ENCODE data around the gene RCC1. TPM values are rescaled to one million over a fixed set of nuclear protein-coding genes. Genes with fewer than 3 reads are reported as not detected.
"Not testable (repeated sequence)": the region's sequence is repeated elsewhere in the genome, so short reads cannot be mapped to it uniquely, and the experiment has no call there.

Gene RCC1
- total RNA-seq, 1 experiment from 2014 or later, result 96.5 TPM

DNA sequence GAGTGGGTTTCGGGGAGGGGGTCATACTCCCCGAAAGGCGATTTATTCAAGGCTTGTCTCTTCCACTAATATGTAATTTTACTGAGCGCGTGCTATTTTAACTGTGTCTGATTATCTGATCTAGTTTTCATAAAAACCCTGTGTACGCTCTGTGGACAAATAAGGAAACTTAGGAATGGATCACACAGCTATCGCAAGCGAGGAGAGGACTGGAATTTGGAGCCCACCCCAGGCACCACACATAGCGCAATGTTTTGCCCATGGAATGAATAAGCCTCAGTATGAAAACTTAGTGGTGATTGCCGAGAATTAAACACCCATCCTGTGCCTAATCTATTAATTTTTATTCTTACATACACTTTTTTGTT, 76.4 kb downstream of the RCC1 start:
- Histone ChIP-seq H3K27me3 (ENCODE audit: low read length) (no peaks in the 10 kb centered on the region), H3K4me1 (ENCODE audit: insufficient read depth, low read length) (peaks cover 15% of the 10 kb centered on the region), H3K9ac (ENCODE audit: low read length) (peak overlapping the region; percentile 99), H3K27ac (ENCODE audit: low read length) (peak overlapping the region; percentile 58), H3K4me3 (ENCODE audit: low read length) (peak overlapping the region; percentile 99), H3K9me2 (replicated peaks; ENCODE audit: low read length) (no peaks in the 10 kb centered on the region), H2AFZ (ENCODE audit: low read length) (peak overlapping the region; percentile 88), H3F3A (ENCODE audit: low read length, unreplicated experiment) (peaks cover 27% of the 10 kb centered on the region), H3K36me3 (ENCODE audit: low read depth, low read length) (peaks cover 42% of the 10 kb centered on the region), H4K20me1 (ENCODE audit: low read length) (peaks cover 40% of the 10 kb centered on the region), H3K4me2 (ENCODE audit: low read length) (peak overlapping the region; percentile 92), H3K9me3 (ENCODE audit: low read length) (no peaks in the 10 kb centered on the region), H3K79me2 (ENCODE audit: low read length) (peaks cover 39% of the 10 kb centered on the region)
- POLR2A ChIA-PET (ENCODE audit: unreplicated experiment), result interaction anchor here (0.5 to 1.9 kb wide), 12 partner anchors 12 to 453 kb away, joined by 3 to 32 read pairs (median 6); partner anchors contain the start of gene TRNAU1AP
- TSS peak; percentile 91 for BruUV-seq (replicated peaks)
- ATAC-seq (peak; percentile 6), DNase-seq (no peak)
- TF ChIP-seq EZH2 (IDR thresholded peaks at IDR 0.05; ENCODE audit: low read length, unreplicated experiment) (no peak), EZH2phosphoT487 (IDR thresholded peaks at IDR 0.05; ENCODE audit: borderline replicate concordance, low read length) (no peak)
- TF ChIP-seq, protein P1, sequence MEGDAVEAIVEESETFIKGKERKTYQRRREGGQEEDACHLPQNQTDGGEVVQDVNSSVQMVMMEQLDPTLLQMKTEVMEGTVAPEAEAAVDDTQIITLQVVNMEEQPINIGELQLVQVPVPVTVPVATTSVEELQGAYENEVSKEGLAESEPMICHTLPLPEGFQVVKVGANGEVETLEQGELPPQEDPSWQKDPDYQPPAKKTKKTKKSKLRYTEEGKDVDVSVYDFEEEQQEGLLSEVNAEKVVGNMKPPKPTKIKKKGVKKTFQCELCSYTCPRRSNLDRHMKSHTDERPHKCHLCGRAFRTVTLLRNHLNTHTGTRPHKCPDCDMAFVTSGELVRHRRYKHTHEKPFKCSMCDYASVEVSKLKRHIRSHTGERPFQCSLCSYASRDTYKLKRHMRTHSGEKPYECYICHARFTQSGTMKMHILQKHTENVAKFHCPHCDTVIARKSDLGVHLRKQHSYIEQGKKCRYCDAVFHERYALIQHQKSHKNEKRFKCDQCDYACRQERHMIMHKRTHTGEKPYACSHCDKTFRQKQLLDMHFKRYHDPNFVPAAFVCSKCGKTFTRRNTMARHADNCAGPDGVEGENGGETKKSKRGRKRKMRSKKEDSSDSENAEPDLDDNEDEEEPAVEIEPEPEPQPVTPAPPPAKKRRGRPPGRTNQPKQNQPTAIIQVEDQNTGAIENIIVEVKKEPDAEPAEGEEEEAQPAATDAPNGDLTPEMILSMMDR (conservative IDR thresholded peaks at IDR 0.05; ENCODE audit: low read depth, low read length), result no peak
- CTCF ChIA-PET, result interaction anchor here (0.7 to 1.9 kb wide), 3 partner anchors 20 to 65 kb away, joined by 3 to 10 read pairs (median 4); no protein-coding TSS in a partner anchor
- intact Hi-C loops (cut with micrococcal nuclease), result loop anchor here (5.0 kb wide), 2 partner anchors 65 to 335 kb away; no protein-coding TSS in a partner anchor

DNA sequence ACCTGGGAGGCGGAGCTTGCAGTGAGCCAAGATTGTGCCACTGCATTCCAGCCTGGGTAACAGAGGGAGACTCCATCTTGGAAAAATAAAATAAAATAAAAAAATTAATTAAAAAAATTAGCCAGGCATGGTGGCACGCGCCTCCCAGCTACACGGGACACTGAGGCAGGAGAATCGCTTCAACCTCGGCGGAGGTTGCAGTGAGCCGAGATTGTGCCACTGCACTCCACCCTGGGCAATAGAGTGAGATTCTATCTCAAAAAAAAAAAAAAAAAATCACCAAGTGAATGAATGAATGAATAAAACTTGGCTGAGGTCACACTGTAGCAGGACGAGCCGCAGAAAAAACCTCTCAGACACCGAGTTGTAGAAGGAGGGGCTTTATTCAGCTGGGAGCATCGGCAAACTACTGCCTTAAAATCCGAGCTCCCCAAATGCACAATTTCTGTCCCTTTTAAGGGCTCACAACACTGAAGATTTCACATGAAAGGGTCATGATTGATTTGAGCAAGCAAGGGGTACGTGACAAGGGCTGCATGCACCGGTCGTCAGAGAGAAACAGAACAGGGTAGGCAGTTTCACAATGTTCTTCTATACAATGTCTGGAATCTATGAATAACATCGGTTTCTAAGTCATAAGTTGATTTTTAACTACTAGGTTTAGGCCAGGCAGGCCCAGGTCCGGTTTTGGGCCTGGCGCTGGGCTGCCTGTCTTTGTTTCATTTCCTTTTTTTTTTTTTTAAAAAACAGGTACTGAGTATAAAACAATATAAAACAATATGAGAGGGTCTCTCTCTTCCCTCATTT, 80.9 kb downstream of the RCC1 start:
- H3F3A ChIP-seq (ENCODE audit: low read length, unreplicated experiment); H3K36me3 ChIP-seq (ENCODE audit: low read depth, low read length); H3K27ac ChIP-seq (ENCODE audit: low read length); ATAC-seq; H3K9me2 ChIP-seq (replicated peaks; ENCODE audit: low read length); intact Hi-C loops (cut with micrococcal nuclease); H3K4me2 ChIP-seq (ENCODE audit: low read length); H3K27me3 ChIP-seq (ENCODE audit: low read length); H4K20me1 ChIP-seq (ENCODE audit: low read length); H3K9ac ChIP-seq (ENCODE audit: low read length); H2AFZ ChIP-seq (ENCODE audit: low read length); POLR2A ChIA-PET (ENCODE audit: unreplicated experiment); BruUV-seq (replicated peaks); DNase-seq; H3K4me3 ChIP-seq (ENCODE audit: low read length); CTCF ChIA-PET; H3K9me3 ChIP-seq (ENCODE audit: low read length); H3K4me1 ChIP-seq (ENCODE audit: insufficient read depth, low read length); H3K79me2 ChIP-seq (ENCODE audit: low read length): not testable (repeated sequence)

Other genes with a start within 250 kb of the RCC1 start
- gene SESN2, start 246.5 kb upstream of the RCC1 start, total RNA-seq (2014; rRNA removed), result 6.9 and 10.7 TPM in 2 replicates
- gene MED18, start 177.0 kb upstream of the RCC1 start, total RNA-seq (2014; rRNA removed), result 10.1 and 13.6 TPM in 2 replicates
- 9.1 and 12.7 TPM in 2 replicates for gene PHACTR4, start 136.3 kb upstream of the RCC1 start, total RNA-seq (2014; rRNA removed)
- gene TRNAU1AP, start 47.0 kb downstream of the RCC1 start, total RNA-seq (2014; rRNA removed), result 19.6 and 27.2 TPM in 2 replicates
- 1.5 and 4.7 TPM in 2 replicates for gene RAB42, start 86.2 kb downstream of the RCC1 start, total RNA-seq (2014; rRNA removed)
- gene TAF12, start 137.0 kb downstream of the RCC1 start, total RNA-seq (2014; rRNA removed), result 33.0 and 44.1 TPM in 2 replicates
- gene RNU11, start 142.6 kb downstream of the RCC1 start, total RNA-seq (2014; rRNA removed), result not detected in 2 replicates
- 5.2 and 10.8 TPM in 2 replicates for gene GMEB1, start 162.7 kb downstream of the RCC1 start, total RNA-seq (2014; rRNA removed)
- 49.8 and 55.0 TPM in 2 replicates for gene YTHDF2, start 230.9 kb downstream of the RCC1 start, total RNA-seq (2014; rRNA removed)